Measurements from ENCODE around the gene AVPR2.

AVPR2 gene

GRCh38 chrX:153871451-153871850 lies 33.0 kb upstream of the AVPR2 start:
- no peak for DNase-seq (ENCODE audit: low spot score)

- no peak for DNase-seq (ENCODE audit: low spot score)
Measured at GRCh38 chrX:153871946-153872878, 32.3 kb upstream of the AVPR2 start.

- no peak for DNase-seq (ENCODE audit: low spot score)
Measured at GRCh38 chrX:153873282-153874084, 31.0 kb upstream of the AVPR2 start.

- no peak for DNase-seq (ENCODE audit: low spot score)
Measured at GRCh38 chrX:153874085-153874365, 30.4 kb upstream of the AVPR2 start.

GRCh38 chrX:153874366-153875125 lies 29.9 kb upstream of the AVPR2 start:
- DNase-seq (ENCODE audit: low spot score), result no peak

GRCh38 chrX:153875391-153876111 lies 28.9 kb upstream of the AVPR2 start:
- DNase-seq (ENCODE audit: low spot score), result peak; percentile 80

GRCh38 chrX:153876112-153876491 lies 28.4 kb upstream of the AVPR2 start:
- no peak for DNase-seq (ENCODE audit: low spot score)

- no peak for DNase-seq (ENCODE audit: low spot score)
Measured at GRCh38 chrX:153877571-153878261, 26.8 kb upstream of the AVPR2 start.

GRCh38 chrX:153878345-153878744 lies 26.1 kb upstream of the AVPR2 start:
- no peak for DNase-seq (ENCODE audit: low spot score)

- DNase-seq (ENCODE audit: low spot score), result no peak
Measured at GRCh38 chrX:153878969-153879653, 25.4 kb upstream of the AVPR2 start.

- no peak for DNase-seq (ENCODE audit: low spot score)
Measured at GRCh38 chrX:153879741-153880439, 24.6 kb upstream of the AVPR2 start.

GRCh38 chrX:153880440-153880815 lies 24.0 kb upstream of the AVPR2 start:
- DNase-seq (ENCODE audit: low spot score), result no peak

GRCh38 chrX:153881281-153881680 lies 23.2 kb upstream of the AVPR2 start:
- DNase-seq (ENCODE audit: low spot score), result no peak

GRCh38 chrX:153882086-153882498 lies 22.4 kb upstream of the AVPR2 start:
- DNase-seq (ENCODE audit: low spot score), result peak; percentile 18

- no peak for DNase-seq (ENCODE audit: low spot score)
Measured at GRCh38 chrX:153882557-153882956, 21.9 kb upstream of the AVPR2 start.

- no peak for DNase-seq (ENCODE audit: low spot score)
Measured at GRCh38 chrX:153883163-153883843, 21.2 kb upstream of the AVPR2 start.

- no peak for DNase-seq (ENCODE audit: low spot score)
Measured at GRCh38 chrX:153884136-153884535, 20.3 kb upstream of the AVPR2 start.

GRCh38 chrX:153884590-153884989 lies 19.9 kb upstream of the AVPR2 start:
- no peak for DNase-seq (ENCODE audit: low spot score)

GRCh38 chrX:153885208-153885787 lies 19.2 kb upstream of the AVPR2 start:
- DNase-seq (ENCODE audit: low spot score), result no peak

All from HuH-7 (cell line).